HG02610 (cell line): ENCODE data around the gene RANBP6.

ENCODE experiments used
- ATAC-seq: cut with Tn5 transposase; IDR thresholded peaks from one replicate; pipeline ENCODE4 v1.9.1; 2021; ENCODE audit warnings: mild to moderate bottlenecking, moderate library complexity; ENCODE audit not compliant: unreplicated experiment

Gene RANBP6

GRCh38 chr9:6007770-6008168 lies 7.7 kb downstream of the RANBP6 start:
- peak; percentile 42 for ATAC-seq

GRCh38 chr9:6007058-6007769 lies 8.2 kb downstream of the RANBP6 start:
- ATAC-seq: peak; percentile 81

- ATAC-seq: no peak
These were observed 8.7 kb downstream of the RANBP6 start for GRCh38 chr9:6006749-6007057.

GRCh38 chr9:6000955-6001354 lies 14.5 kb downstream of the RANBP6 start:
- ATAC-seq: no peak

GRCh38 chr9:5999443-6000101 lies 15.9 kb downstream of the RANBP6 start:
- ATAC-seq: no peak

GRCh38 chr9:5994493-5994892 lies 20.9 kb downstream of the RANBP6 start:
- no peak for ATAC-seq

GRCh38 chr9:5988265-5988664 lies 27.2 kb downstream of the RANBP6 start:
- ATAC-seq: no peak

- no peak for ATAC-seq
These were observed 32.4 kb downstream of the RANBP6 start for GRCh38 chr9:5983042-5983441.

- ATAC-seq: no peak
These were observed 33.1 kb downstream of the RANBP6 start for GRCh38 chr9:5982317-5982716.

- no peak for ATAC-seq
These were observed 36.9 kb downstream of the RANBP6 start for GRCh38 chr9:5978523-5978922.

GRCh38 chr9:5976674-5977397 lies 38.6 kb downstream of the RANBP6 start:
- peak; percentile 85 for ATAC-seq

GRCh38 chr9:5971740-5972139 lies 43.7 kb downstream of the RANBP6 start:
- ATAC-seq: no peak
